Diencephalon (tissue), 1 donor: ENCODE results near the gene UBC. TPM values are rescaled to one million over a fixed set of nuclear protein-coding genes. Genes with fewer than 3 reads are reported as not detected.

Experiments
- small RNA-seq: library from RNA; depleted of rRNA; stranded (forward); fragments of <200 nt; gene quantifications from one replicate; pipeline ENCODE3, GENCODE V24; 2014
- total RNA-seq: library from RNA; depleted of rRNA; stranded (reverse); fragments of >200 nt; gene quantifications from one replicate; pipeline ENCODE4 v1.2.3, GENCODE V29; 2014

UBC gene
- total RNA-seq, result 1,240 TPM

DNA sequence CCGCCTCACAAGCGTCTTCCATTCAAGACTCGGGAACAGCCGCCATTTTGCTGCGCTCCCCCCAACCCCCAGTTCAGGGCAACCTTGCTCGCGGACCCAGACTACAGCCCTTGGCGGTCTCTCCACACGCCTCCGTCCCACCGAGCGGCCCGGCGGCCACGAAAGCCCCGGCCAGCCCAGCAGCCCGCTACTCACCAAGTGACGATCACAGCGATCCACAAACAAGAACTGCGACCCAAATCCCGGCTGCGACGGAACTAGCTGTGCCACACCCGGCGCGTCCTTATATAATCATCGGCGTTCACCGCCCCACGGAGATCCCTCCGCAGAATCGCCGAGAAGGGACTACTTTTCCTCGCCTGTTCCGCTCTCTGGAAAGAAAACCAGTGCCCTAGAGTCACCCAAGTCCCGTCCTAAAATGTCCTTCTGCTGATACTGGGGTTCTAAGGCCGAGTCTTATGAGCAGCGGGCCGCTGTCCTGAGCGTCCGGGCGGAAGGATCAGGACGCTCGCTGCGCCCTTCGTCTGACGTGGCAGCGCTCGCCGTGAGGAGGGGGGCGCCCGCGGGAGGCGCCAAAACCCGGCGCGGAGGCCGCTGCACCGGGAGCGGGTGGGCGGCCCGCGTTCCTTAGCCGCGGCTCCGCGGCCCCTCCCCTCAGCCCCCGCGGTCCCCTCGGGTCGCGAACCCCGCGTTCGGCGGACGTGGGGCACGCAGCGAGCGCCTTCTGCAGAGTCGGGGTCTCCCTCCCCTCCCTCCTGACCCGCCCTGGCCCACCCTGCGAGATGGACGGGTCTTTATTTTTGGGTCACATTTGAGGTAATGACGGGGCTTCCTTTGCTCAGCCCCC, at the start of gene UBC:
UBC (minus strand) TSS at position 259 of the 847 bp plus-strand sequence. CDS start 879 bp downstream, outside the sequence.

GRCh38 chr12:124863416-124864325, 50.8 kb downstream of the UBC start, which contains the start of gene SCARB1:
Gene SCARB1, minus strand, starts transcription at chr12:124863864. Its CDS starts 144 bp downstream, at chr12:124863720.

Small RNA genes lying within 50 kb of the gene (small RNA-seq; reads per million reads assigned to genes)
- gene MIR5188 (not detected), gene RNU6-927P (not detected)

Other genes with a start within 250 kb of the UBC start
- gene SCARB1, start 50.8 kb downstream of the UBC start, total RNA-seq, result 17.1 TPM
- 9.9 TPM for gene DHX37, start 74.5 kb upstream of the UBC start, total RNA-seq
- 24.0 TPM for gene BRI3BP, start 79.0 kb upstream of the UBC start, total RNA-seq
- gene AACS, start 150.8 kb upstream of the UBC start, total RNA-seq, result 30.4 TPM